Epidermal melanocyte (primary cell): ENCODE results near the gene RPL13.

Experiments
- DNase-seq: peaks from one replicate; pipeline ENCODE4 v3.0.0; 2011; ENCODE audit warnings: low spot score; ENCODE audit not compliant: insufficient read length

Gene RPL13

DNA sequence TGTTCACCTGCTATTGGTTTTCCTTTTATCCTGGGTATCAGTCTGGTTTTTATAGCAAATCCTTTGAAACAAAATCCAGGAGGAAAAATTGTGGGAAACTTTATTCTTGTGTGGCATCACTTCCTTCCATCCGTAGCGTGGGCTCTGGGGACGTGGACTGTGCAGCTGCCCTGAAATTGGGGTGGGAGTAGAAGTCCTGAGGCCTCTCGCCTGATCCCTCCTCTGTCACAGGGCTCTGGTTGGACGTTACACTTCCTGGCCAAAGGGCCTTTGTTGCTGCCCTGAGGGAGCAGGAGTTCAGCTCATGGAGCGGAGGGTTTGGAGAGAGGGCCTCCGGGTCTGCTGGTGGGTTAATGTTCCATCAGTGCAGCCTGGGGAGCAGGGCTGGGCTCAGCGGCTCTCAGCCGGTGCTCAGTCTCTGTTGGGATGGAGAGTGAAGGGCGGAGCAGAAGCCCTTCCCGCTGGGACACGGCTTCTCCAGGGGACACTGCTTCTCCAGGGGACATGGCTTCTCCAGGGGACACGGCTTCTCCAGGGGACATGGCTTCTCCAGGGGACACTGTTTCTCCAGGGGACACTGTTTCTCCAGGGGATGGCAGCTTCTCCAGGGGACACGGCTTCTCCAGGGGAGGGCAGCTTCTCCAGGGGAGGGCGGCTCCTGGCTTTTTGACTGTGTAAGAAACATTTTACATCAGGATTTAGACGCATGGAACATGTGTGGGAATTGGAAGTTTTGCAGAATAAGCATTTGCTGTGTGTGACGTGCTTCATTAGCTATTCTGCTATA, 15.2 kb upstream of the RPL13 start:
- DNase-seq, result no peak

DNA sequence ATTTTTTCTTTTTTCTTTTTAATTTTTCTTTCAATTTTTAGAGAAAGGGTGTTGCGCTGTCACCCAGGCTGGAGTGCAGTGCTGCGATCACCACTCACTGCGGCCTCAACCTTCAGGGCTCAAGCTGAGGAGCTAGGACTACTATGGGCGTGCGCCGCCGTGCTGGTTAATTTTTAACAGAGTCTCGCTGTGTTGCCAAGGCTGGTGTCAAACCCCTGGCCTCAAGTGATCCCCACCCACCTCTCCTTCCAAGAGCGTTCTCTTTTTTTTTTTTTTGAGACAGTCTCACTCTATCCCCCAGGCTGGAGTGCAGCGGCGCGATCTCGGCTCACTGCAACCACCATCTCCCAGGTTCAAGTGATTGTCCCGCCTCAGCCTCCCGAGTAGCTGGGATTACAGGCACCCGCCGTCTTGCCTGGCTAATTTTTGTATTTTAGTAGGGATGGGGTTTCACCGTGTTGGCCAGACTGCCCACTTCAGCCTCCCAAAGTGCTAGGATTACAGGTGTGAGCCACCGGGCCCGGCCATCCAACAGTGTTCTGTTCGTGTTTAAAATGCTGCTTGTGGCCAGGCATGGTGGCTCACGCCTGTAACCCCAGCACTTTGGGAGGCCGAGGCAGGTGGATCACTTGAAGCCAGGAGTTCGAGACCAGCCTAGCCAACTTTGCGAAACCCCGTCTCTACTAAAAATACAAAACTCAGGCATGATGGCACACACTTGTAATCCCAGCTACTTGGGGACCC, 14.5 kb upstream of the RPL13 start:
- no peak for DNase-seq

DNA sequence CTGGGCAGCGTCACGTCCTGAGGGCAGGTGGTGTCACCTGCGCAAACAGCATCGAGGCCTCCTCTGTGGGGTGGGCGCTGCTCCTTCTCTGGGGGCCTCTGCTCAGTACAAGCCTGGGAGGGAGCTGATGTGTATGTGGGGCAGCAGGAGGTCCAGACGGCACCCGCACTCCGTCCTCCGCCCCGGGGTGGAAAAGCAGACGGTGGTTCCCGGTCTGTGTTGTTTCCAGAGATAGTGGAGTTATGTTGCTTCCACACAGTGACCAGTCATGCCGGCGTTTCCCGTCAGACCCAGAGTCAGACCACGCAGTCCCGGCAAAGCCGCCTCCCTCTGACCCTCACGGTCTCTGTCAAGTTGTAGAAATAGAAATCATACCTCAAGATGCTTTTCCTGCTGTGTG, 13.7 kb upstream of the RPL13 start:
- DNase-seq, result no peak

DNA sequence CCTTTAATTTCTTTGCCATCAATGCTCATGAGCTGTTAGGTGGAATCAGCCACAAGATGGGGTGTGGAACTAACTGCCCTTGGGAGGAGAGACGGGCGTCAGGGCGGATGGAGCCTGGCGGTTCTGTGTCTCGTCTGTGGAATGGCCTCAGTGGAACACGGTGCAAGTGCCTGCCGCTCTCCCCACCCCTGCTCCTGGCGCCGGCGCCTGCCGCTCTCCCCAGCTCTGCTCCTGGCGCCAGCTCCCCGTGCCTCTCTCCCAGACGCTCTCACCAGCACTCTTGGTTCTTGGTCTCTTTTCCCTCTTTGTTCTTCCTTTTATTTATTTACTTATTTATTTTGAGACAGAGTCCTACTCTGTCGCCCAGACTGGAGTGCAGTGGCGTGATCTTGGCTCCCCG, 13.2 kb upstream of the RPL13 start:
- DNase-seq, result no peak

DNA sequence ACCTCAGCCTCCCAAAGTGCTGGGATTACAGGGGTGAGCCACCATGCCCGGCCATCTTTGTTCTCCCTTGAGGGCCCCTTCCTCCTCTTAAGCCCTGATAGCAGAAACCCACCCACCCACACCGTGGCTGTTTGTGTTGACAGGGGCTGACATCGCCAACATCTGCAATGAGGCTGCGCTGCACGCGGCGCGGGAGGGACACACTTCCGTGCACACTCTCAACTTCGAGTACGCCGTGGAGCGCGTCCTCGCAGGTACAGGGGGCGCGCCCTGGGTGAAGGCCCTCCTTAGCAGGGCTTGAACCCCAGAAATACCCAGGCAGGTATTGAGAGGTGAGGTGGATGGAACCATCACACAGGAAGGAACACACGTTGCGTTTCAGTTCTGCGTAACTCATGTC, 12.6 kb upstream of the RPL13 start:
- no peak for DNase-seq

DNA sequence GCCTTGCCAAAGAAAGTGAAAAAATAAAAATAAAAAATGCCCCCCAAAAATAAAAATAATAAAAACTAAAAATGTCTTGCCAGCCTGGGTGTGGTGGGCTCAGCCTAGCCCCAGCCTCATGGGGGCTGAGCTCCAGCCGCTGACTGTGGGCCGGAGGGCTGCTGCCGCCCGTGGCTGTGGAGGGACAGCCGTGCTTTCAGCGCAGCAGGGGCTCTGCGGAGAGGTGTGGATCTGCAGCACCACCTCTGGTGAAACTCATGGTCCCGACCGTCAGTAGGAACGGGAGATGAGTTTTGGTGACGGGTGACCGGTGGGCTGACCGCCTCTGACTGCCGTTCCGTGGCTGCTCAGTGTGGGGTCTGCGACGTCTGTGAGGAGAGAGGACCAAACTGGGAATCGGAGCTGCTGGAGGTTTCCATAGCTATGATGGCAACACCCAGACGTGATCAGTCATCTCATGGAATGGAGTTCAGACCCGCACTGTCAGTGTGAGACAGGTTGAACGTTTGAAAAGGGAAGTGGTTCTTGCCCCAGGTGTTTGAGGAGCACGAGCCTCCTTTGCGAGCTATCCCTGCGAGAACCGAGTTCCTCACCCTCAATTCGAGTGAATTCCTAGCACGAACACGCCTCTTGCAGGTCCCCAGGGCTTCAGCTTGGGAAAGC, 12.0 kb upstream of the RPL13 start:
- DNase-seq, result no peak

DNA sequence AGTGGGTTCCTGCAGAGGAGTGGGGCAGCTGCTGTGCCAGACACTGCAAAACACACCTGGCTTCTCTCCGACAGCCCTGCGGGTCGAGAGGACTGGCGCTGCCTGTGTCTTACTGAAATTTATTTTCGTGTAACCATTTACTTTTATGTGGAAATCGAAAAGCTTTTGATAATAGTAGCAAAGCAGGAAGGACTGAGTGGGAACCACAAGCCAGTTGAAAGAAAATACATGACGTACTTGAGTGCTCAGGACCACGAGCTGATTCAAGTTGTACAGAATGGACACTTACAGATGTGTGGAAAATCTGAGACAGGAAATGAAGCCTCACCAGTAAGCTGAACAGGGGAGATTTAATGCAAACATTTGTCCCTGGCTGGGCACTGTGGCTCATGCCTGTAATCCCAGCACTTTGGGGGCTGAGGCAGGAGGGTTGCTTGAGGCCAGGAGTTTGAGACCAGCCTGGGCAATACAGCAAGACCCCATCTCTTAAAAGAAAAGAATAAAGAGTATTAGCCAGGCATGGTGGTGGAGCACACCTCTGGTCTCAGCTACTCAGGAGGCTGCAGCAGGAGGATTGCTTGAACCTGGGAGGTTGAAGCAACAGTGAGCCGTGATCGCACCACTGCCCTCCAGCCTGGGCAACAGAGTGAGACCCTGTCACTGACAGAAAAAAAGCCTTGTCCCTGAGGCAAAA, 11.3 kb upstream of the RPL13 start:
- no peak for DNase-seq

DNA sequence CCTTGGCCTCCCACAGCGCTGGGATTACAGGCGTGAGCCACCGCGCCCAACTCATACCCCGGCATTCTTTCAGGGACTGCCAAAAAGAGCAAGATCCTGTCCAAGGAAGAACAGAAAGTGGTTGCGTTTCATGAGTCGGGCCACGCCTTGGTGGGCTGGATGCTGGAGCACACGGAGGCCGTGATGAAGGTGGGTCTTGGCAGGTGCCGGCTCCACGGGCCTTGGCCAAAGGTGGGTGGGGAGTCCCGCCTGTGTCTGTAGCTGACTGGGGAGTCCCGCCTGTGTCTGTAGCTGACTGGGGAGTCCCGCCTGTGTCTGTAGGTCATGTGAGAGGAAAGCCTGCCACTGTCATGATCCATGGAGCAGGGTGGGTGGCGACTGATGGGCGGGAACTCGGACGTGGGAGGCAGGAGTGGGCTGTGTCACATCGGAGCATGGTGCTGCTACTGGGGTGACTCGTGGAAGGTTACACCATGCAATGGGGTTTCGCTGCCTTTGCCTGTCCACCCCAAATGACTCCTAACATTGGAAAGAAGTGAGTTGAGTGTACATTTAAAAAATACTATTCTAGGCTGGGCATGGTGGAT, 10.0 kb upstream of the RPL13 start:
- no peak for DNase-seq

DNA sequence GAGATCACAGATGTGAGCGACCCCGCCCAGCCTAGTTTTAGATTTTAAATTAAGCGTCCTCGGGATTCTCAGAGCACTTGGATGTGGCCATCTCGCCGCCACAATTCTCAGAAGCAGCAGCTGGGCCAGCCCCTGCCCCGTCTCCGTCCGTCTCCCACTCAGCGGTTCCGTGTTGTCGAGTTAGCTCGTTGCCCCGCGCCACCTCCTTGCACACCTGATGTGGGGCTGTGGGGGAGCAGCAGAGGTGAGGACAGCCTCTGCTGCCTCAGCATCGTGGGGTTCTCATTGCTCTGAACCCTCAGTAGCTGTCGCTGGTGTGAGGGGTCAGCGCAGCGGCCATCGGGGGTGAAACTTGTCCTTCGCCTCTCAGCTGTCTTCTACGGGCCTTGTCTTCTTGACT, 8.2 kb upstream of the RPL13 start:
- no peak for DNase-seq

DNA sequence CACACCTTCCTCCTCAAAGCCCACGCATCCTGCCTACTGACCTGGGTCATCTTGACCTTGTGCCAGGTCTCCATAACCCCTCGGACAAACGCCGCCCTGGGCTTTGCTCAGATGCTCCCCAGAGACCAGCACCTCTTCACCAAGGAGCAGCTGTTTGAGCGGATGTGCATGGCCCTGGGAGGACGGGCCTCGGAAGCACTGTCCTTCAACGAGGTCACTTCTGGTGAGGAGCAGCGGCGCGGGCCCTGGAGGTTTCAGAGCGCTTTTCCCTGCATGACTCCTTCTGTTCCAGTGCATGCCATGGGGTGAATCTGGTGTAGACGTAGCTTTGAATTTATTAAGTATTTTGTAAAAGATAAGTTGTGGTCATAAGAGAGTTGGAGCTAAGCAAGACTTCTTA, 7.6 kb upstream of the RPL13 start:
- DNase-seq, result no peak

DNA sequence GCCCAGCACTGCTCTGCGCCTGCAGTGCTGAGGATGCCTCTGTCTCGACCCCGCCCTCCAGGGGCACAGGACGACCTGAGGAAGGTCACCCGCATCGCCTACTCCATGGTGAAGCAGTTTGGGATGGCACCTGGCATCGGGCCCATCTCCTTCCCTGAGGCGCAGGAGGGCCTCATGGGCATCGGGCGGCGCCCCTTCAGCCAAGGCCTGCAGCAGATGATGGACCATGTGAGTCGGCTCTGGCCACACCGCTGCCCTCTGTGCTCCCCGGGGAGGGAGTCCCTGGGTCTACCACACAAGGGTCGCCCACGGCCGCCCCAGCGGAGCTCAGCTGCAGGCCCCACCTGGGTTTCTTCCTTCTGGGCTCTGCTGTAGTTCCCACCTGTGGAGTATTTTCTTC, 6.7 kb upstream of the RPL13 start:
- no peak for DNase-seq

DNA sequence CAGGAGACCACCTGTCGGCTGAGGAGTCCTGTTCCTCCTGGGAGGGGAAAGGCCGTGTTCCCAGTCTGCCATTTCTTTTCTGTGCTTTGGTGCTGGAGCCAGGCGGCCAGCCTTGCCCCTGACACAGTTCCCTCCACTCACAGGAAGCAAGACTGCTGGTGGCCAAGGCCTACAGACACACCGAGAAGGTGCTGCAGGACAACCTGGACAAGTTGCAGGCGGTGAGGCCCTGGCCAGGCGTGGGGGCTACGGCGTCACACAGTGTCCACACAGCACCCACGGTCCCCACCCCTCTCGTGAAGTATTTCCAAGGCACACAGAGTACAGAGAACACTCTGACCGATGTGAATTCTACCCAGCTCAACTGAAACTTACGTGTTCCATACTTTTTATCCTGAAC, 6.1 kb upstream of the RPL13 start:
- DNase-seq, result no peak

DNA sequence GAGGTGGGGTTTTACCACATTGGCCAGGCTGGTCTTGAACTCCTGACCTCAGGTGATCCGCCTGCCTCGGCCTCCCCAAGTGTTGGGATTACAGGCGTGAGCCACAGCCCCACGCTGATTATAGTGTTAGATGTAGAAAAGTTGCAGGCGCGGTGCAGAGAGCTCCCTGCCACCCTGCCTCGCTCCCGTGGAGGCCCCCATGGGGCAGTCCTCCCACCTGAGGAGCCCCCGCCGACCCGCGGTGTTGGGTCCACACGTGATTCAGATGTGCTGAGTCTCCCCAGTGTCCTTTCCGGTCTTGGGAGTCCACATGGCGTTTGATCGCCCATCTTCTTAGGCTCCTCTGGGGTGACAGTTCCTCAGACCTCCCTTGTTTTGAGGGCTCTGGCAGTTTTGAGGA, 5.2 kb upstream of the RPL13 start:
- no peak for DNase-seq

DNA sequence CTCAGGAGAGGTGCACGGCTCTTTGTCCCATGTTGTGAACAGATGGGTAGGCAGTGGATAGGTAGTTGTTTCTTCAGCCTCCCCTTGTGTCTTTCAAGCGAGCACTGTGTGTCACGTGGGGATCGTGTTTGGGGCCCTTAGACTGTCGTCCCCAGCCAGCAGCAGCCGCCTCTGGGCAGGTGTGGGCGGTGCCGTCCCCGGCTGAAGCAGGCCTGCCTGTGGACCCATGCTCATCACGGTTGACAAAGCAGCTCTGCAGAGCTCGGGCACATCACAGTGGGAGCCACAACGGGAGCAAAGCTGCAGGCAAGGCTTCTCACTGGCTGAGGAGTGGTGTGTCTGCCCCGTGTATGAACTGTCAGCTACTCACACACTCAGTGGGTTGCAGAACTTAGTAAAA, 4.7 kb upstream of the RPL13 start:
- DNase-seq, result no peak

DNA sequence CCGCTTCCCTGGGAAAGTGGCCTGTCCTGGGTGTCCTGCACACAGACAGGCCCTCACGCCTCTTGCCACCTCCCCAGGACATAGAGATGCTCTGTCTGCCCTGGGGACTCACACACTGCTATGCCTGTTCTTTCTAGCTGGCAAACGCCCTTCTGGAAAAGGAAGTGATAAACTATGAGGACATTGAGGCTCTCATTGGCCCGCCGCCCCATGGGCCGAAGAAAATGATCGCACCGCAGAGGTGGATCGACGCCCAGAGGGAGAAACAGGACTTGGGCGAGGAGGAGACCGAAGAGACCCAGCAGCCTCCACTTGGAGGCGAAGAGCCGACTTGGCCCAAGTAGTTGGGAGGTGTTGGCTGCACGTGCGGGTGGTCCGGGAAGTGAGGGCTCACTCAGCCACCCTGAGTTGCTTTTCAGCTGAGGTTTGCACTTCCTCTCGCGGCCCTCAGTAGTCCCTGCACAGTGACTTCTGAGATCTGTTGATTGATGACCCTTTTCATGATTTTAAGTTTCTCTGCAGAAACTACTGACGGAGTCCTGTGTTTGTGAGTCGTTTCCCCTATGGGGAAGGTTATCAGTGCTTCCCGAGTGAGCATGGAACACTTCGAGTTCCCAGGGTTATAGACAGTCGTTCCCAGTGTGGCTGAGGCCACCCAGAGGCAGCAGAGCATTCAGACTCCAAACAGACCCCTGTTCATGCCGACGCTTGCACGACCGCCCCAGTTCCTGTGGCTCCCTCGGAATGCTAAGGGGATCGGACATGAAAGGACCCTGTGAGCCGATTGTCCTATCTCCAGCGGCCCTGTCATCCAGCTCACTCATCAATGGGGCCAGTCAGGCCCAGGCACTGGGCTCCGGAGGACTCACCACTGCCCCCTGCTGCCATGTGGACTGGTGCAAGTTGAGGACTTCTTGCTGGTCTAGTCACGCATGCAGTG, 3.5 kb upstream of the RPL13 start:
- peak; percentile 75 for DNase-seq

DNA sequence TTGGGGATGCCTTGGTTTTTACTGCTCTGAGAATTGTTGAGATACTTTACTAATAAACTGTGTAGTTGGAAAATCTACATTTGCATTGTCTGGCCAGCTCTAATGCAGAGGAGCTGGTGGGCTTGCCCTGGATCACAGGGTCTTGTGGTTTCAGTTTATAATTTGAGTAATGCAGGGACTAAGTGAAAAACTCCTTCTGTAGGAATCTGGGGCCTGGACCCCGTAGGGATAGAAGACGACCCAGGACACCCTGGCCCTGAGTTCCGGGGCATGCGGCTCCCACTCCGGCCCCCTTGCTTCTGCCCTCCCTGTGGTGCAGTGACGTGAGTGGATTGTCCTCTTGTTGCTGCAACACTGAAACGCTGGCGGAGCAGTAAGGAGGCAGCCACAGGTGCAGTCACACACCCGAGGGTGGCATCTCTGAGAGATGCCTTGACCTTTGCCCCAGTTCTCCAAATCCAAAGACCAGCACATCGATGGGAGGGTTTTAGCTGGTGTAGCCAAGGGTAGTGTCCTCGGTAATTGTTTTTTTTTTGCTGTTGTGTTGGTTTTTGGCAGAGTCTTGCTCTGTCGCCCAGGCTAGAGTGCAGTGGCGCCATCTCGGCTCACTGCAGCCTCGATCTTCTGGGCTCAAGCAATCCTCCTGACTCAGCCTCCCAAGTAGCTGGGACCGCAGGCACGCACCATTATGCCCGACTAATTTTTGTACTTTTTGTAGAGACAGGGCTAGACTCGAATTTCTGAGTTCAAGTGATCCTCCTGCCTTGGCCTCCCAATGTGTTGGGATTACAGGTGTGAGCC, 2.6 kb upstream of the RPL13 start:
- DNase-seq, result no peak

DNA sequence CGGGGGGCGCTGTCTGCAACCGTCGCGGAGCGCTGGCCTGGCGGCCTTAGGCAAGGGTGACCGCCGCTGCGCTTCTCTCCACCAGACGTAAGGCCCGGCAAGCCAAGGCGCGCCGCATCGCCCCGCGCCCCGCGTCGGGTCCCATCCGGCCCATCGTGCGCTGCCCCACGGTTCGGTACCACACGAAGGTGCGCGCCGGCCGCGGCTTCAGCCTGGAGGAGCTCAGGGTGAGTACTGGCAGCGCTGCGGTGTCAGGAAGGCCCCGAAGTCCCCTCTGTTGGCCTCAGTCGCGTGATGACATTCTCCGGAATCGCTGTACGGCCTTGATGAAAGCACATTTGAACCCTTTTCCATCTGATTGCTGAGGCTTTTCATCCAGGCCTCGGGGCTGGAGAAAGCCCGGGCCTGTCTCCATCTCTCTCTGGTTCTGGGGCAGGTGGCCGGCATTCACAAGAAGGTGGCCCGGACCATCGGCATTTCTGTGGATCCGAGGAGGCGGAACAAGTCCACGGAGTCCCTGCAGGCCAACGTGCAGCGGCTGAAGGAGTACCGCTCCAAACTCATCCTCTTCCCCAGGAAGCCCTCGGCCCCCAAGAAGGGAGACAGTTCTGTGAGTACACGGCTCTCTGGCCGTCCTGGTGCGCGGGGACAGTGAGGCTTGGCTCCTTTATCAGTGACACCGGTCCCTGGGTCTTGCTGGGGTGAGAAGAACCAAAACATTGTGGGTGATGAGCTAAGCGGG, 831 bp downstream of the RPL13 start:
- no peak for DNase-seq

DNA sequence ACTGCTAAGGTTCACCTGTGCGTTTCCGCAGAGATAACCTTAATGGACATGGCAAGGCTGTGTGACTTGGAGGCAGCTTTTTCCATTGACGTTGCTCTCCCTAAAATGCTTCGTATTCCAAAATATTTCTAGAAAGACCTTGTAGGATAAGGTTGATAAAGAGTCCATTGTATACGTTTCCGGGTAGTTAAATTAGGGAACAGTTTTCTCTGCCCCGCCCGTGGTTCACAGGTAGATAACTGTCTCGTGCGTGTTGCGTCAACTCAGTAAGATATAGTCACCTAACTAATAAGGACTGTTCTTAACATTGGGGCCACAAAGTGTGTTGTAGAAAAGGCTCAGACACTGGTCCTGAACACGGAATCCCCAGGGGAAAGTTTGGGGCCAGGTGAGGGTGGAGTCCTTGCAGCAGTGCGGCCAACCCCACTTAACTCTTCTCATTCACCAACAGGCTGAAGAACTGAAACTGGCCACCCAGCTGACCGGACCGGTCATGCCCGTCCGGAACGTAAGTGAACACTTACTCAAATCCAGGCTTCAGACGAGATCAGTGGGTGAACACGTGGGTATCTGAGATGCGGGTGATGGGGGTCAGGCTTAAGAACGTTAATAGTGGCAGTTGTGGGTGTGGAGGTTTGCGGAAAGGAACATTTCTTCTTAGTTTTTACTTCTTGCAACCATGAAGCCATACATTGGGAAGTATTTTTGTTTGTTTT, 1.6 kb downstream of the RPL13 start:
- no peak for DNase-seq
